GM10266 (cell line): ENCODE measurements around the gene SPTLC1.
"Not testable (repeated sequence)": the region's sequence is repeated elsewhere in the genome, so short reads cannot be mapped to it uniquely, and the experiment has no call there.

Experiments used
- DNase-seq: peaks from one replicate; pipeline ENCODE4 v3.0.0; 2012; ENCODE audit errors: extremely low spot score
- TF ChIP-seq, protein P1 (sequence below): IDR thresholded peaks from 2 replicates; pipeline ENCODE4 v1.5.1; 2012; ENCODE audit warnings: mild to moderate bottlenecking, low read depth; ENCODE audit not compliant: control insufficient read depth, insufficient read depth; ENCODE audit errors: missing control alignments

SPTLC1 gene

DNA sequence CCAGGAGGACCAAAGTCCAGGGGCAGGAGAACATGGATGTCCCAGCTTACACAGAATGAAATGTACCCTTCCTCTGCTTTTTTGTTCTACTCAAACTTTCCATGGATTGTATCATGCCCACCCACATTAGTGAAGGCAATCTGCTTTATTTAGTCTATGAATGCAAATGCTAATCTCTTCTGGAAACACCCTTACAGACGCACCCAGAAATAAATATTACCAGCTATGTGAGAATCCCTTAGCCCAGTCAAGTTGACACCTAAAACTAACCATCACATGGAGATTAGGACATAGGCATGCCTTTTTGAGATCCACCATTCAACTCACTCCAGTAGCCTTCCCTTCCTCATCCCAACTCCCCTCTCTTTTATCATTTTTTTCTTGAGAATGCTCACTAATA lies 6.1 kb upstream of the SPTLC1 start:
- no peak for DNase-seq
- TF ChIP-seq, protein P1, sequence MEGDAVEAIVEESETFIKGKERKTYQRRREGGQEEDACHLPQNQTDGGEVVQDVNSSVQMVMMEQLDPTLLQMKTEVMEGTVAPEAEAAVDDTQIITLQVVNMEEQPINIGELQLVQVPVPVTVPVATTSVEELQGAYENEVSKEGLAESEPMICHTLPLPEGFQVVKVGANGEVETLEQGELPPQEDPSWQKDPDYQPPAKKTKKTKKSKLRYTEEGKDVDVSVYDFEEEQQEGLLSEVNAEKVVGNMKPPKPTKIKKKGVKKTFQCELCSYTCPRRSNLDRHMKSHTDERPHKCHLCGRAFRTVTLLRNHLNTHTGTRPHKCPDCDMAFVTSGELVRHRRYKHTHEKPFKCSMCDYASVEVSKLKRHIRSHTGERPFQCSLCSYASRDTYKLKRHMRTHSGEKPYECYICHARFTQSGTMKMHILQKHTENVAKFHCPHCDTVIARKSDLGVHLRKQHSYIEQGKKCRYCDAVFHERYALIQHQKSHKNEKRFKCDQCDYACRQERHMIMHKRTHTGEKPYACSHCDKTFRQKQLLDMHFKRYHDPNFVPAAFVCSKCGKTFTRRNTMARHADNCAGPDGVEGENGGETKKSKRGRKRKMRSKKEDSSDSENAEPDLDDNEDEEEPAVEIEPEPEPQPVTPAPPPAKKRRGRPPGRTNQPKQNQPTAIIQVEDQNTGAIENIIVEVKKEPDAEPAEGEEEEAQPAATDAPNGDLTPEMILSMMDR, result no peak

DNA sequence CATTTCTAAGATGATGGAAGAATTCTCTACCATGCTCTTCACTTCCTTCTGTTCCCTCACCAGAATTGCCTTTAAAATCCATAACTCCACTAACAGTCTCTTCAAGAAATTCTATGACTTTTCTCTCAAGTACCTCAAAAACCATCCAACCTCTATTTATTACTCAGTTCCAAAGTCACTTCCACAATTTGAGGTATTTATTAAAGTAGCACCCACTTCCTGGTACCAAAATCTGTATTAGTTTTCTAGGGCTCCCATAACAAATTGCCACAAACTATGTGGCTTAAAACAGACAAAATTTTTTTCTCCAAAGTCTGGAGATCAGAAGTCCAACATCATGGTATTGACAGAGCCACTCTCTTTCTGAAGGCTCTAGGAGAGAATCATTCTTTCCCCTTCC lies 4.9 kb upstream of the SPTLC1 start:
- TF ChIP-seq, protein P1, result no peak
- no peak for DNase-seq

DNA sequence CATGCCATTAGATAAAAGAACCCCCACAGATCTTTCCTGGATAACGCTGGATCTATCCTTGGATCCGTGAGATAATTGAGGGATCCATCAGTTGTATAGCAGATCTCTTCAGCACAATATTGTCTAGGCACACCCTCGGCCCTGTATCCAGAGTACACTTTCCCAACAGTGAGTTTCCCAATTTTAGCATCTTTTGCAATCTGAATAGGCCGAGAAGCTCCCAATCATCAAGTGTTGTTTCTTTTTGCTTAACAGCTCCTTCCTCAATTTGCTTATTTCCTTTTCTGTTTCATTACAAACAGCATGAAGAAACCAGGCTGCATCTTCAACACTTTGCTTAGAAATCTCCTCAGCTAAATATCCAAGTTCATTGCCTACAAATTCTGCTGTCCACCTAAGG lies 4.4 kb upstream of the SPTLC1 start:
- TF ChIP-seq, protein P1, result no peak
- no peak for DNase-seq

DNA sequence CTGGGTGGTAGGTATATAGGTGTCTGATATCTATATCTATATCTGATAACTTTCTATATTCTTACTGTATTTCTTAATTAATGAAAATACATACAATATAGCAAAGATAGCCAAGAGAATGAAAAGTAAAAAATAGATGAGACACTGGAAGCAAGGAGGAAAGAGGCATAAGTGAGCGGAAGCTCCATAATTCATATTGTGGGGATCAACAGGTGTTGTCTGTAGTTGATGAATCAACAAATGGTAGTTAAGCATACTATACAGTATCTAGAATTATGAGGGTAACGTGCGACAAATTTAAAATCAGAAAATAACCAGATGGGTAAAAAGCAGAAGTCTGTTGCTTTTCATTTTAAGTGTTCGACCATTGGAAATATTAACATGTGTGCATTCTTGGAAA lies 7.1 kb downstream of the SPTLC1 start:
- TF ChIP-seq, protein P1, result no peak
- DNase-seq, result no peak

DNA sequence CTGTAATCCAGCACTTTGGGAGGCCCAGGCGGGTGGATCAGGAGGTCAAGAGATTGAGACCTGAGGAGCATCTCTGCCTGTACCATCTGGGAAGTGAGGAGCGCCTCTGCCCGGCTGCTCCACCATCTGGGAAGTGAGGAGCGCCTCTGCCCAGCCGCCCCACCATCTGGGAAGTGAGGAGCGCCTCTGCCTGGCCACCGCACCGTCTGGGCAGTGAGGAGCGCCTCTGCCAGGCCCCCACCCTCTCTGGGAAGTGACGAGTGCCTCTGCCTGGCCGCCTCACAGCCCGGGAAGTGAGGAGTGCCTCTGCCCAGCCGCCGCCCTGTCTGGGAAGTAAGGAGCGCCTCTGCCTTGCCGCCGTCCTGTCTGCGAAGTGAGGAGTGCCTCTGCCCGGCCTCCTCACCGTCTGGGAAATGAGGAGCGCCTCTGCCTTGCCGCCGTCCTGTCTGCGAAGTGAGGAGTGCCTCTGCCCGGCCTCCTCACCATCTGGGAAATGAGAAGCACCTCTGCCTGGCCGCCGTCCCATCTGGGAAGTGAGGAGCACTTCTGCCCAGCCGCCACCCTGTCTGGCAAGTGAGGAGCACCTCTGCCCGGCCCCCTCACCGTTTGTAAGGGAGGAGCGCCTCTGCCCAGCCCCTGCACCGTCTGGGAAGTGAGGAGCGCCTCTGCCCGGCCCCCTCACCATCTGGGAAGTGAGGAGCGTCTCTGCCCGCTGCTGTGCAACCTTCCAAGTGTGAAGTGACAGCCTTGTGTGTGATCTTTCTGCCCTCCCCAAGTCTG lies 9.6 kb downstream of the SPTLC1 start:
- DNase-seq, result not testable (repeated sequence)

DNA sequence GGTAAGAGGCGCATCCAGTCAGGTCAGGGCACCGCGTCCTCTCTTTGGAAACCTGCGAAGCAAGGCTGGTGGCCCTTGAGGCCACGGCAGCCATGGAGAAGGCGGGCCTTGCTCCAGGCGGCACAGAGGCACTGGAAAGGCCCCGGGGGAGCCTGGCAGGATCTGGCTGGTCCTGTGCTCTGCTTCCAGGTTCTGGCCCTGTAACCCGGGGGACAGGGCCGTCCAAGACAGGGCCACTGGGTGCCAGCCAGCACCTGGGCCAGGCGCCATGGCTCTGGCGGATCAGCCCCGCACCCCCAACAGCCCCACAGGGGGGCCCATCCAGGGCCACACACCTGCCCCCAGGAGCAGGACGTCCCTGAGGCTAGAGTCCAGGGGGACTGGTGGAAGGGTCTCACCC lies 11.6 kb downstream of the SPTLC1 start:
- DNase-seq, result not testable (repeated sequence)

DNA sequence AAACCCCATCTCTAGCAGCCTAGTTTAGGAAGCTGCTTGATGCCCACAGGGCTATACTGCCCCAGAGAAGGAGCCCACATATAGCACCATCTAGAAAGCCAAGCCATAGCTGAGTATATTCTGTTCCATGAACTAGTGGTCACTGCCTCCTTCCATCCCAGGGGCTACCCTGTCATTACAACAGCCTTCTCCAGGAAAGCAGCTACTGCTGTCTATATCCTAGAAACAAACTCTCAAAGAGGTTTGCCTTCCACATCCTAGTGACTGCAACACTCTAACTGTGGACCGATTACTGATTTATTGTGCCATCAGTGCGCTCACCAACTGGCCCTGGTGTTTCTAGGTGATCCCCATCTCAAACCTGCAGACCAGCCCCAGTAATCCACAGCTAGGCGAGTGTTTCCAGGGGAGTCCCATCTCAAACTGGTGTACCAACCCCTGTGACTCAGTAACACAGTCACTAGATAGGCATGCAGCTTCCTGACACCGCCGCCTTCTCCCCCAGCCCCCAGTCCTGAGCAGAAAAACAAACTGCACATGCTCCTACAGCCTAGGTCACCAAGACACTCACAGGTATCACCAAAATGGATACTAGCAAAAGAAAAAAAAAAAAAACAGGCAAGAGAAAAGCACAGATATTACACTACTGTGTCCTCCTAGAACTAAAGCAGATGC lies 14.8 kb downstream of the SPTLC1 start:
- TF ChIP-seq, protein P1, result no peak
- DNase-seq, result no peak

DNA sequence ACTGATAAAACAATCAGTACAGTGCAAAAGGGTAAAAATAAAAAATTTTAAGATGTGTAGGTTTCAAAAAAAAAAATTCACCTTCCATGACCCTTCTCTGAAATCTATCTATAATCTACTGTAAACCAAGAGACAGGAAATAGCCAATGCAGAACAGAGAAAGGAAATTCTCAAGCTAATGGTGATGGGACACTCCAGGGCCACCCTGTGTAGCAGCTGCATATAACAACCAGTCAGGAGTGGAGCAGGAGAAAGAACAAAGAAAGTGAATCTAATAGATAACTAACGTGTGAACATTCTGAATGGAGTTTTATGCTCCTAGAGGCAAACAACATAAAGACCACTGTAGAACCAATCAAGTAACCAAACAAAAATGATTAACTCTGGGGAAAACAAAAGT lies 16.6 kb downstream of the SPTLC1 start:
- peak; percentile 13 for DNase-seq

More for the DNA sequence above, 16.6 kb downstream of the SPTLC1 start:
- TF ChIP-seq, protein P1, result no peak
